Naive thymus-derived CD8-positive, alpha-beta T cell (primary cell): ENCODE data around the gene NEDD4. TPM values are rescaled to one million over a fixed set of nuclear protein-coding genes. Genes with fewer than 3 reads are reported as not detected.

Experiments used
- ATAC-seq, 2 donors: fragments of 150-1000 bp; cut with Tn5 transposase in 1 of 2; sonication (Bioruptor Pico), chemical (Tn5 transposase) in 1 of 2; 1 replicate in 1 of 2; 2 replicates in 1 of 2; pipeline ENCODE4 v1.10.0; 2021; ENCODE audit warnings: mild to moderate bottlenecking in 2 of 2, moderate library complexity in 2 of 2
- POLR2A ChIA-PET: fragments of 350-600 bp; sonication (Branson Sonifier 250); formaldehyde crosslinking; loops from one replicate; lab custom pipeline; 2021; ENCODE audit warnings: antibody characterized with exemption; lab: Charles Lee
- DNase-seq, 10 donors: peaks; one replicate each; pipeline versions ENCODE4 v3.0.0 to v3.0.0-alpha.2; 2020 to 2022
- H3K27ac Mint-ChIP-seq, 10 donors: one replicate each; pipeline ENCODE4 v1.8.0; 2020 to 2022; ENCODE audit warnings: mild to moderate bottlenecking in 10 of 10, mixed read lengths in 10 of 10, moderate library complexity in 4 of 10, inconsistent platforms in 1 of 10
- H3K27me3 Mint-ChIP-seq, 5 donors: one replicate each; pipeline ENCODE4 v1.8.0; 2021 to 2022; ENCODE audit warnings: mixed read lengths in 5 of 5
- H3K36me3 Mint-ChIP-seq, 3 donors: one replicate each; pipeline ENCODE4 v1.8.0; 2020 to 2022; ENCODE audit warnings: mixed read lengths in 3 of 3, mild to moderate bottlenecking in 2 of 3, inconsistent platforms in 1 of 3
- H3K4me1 Mint-ChIP-seq, 4 donors: one replicate each; pipeline ENCODE4 v1.8.0; 2021 to 2022; ENCODE audit warnings: mixed read lengths in 4 of 4
- H3K4me3 Mint-ChIP-seq, 10 donors: one replicate each; pipeline ENCODE4 v1.8.0; 2020 to 2022; ENCODE audit warnings: mild to moderate bottlenecking in 10 of 10, mixed read lengths in 10 of 10, moderate library complexity in 6 of 10, inconsistent platforms in 1 of 10
- H3K9me3 Mint-ChIP-seq, 9 donors: one replicate each; pipeline ENCODE4 v1.8.0; 2020 to 2022; ENCODE audit warnings: mixed read lengths in 9 of 9, mild to moderate bottlenecking in 3 of 9, inconsistent platforms in 1 of 9, moderate library complexity in 1 of 9
- polyA plus RNA-seq, 3 donors: library from polyadenylated mRNA; unstranded; fragments of 300-500 nt; fragmentation: Illumina TruSeq; gene quantifications; one replicate each; pipeline ENCODE4 v1.2.3, GENCODE V29; 2021
- total RNA-seq, 8 experiments: library from RNA in 2 of 8; stranded (reverse) in 2 of 8; gene quantifications; one replicate each; pipeline ENCODE4 v1.2.3 and lab custom pipeline; 2021 to 2026

NEDD4 gene
- 1 to 10 TPM; 3.2 to 4.1 TPM for total RNA-seq
- polyA plus RNA-seq, result 1 to 10 TPM; 2.3 to 4.6 (median 3.7) TPM
- total RNA-seq (lab: John Stamatoyannopoulos, UW), result 6.5 to 51.3 (median 14.1) reads per million in 6 experiments

DNA sequence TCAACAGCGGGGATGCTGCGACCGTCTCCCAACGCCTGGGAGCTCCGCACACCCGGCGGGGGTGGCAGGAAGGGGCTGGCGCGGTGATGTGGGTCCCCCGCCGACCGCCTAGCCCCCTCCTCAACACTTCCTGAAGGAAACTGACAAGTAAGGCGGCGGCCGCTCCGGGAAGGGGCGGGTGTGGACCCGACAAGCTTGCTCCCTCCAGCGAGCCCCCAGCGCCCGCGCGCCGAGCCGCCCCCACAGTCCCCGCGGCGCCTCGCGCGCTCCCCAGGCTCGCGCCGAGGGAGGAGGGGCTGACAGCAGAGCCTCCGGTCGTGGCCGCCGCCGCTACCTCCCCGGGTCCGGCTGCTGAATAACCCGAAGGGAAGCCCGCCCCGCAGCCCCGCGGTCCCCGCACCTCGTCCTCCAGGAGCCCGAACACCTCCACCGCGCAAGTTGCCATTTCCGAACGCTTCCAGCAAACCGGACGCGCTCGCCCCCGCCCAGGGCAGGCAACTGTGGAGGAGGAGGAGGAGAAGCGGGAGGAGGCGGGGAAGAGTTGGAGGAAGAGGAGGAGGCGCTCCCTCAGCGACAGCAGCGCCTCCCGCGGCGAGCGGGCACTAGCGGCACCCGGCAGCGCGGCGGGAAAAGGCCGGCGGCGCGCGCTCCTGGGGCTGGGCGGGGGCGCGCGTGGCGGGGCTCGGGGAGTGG, at the start of gene NEDD4:
TSS of gene NEDD4 (minus strand) at position 502 of the 693 bp plus-strand sequence. CDS start at position 445, 57 bp downstream.
- H3K4me1 Mint-ChIP-seq, result peaks cover 2 to 21% (median 17%) of the 10 kb centered on the region in 4 donors
- H3K4me3 Mint-ChIP-seq, result peak within 1 kb of the TSS; percentile 82 to 94 (median 90)
- POLR2A ChIA-PET, result interaction anchor here (1.4 kb wide), 1 partner anchor 252 kb away, joined by 3 read pairs; no protein-coding TSS in a partner anchor
- no peaks in the 10 kb centered on the region for H3K36me3 Mint-ChIP-seq
- no peaks in the 10 kb centered on the region for H3K9me3 Mint-ChIP-seq
- H3K27me3 Mint-ChIP-seq, result no peaks in the 10 kb centered on the region
- DNase-seq, result peak; percentile 43 to 80 (median 74)
- peak within 1 kb of the TSS in 9 of 10 donors; percentile 60 to 93 (median 81) for H3K27ac Mint-ChIP-seq
- peak; percentile 85 to 88 for ATAC-seq

- Mint-ChIP-seq H3K36me3 (peaks cover 0 to 6% (median 6%) of the 10 kb centered on the region in 3 donors), H3K4me1 (peaks cover 16 to 45% (median 40%) of the 10 kb centered on the region in 4 donors), H3K27me3 (no peaks in the 10 kb centered on the region), H3K27ac (peak overlapping the region; percentile 89 to 97 (median 92)), H3K4me3 (peak overlapping the region in 7 of 10 donors; percentile 1 to 84 (median 78)), H3K9me3 (peaks cover 0 to 9% (median 0%) of the 10 kb centered on the region in 9 donors)
- ATAC-seq, result no peak
- DNase-seq, result no peak
- POLR2A ChIA-PET, result interaction anchor here (0.7 kb wide), 1 partner anchor 56 kb away, joined by 4 read pairs; no protein-coding TSS in a partner anchor
Measured at GRCh38 chr15:56042498-56042897, 49.1 kb upstream of the NEDD4 start.

GRCh38 chr15:56042031-56042430, 48.6 kb upstream of the NEDD4 start:
- H3K4me3 Mint-ChIP-seq, result peak overlapping the region in 6 of 10 donors; percentile 1 to 84 (median 65)
- no peak for ATAC-seq
- H3K9me3 Mint-ChIP-seq, result peaks cover 0 to 9% (median 0%) of the 10 kb centered on the region in 9 donors
- no peak for DNase-seq
- H3K4me1 Mint-ChIP-seq, result peaks cover 16 to 46% (median 40%) of the 10 kb centered on the region in 4 donors
- H3K27ac Mint-ChIP-seq, result peak overlapping the region; percentile 89 to 97 (median 92)
- H3K27me3 Mint-ChIP-seq, result no peaks in the 10 kb centered on the region
- H3K36me3 Mint-ChIP-seq, result peaks cover 0 to 6% (median 6%) of the 10 kb centered on the region in 3 donors
- POLR2A ChIA-PET, result no interaction called here

DNA sequence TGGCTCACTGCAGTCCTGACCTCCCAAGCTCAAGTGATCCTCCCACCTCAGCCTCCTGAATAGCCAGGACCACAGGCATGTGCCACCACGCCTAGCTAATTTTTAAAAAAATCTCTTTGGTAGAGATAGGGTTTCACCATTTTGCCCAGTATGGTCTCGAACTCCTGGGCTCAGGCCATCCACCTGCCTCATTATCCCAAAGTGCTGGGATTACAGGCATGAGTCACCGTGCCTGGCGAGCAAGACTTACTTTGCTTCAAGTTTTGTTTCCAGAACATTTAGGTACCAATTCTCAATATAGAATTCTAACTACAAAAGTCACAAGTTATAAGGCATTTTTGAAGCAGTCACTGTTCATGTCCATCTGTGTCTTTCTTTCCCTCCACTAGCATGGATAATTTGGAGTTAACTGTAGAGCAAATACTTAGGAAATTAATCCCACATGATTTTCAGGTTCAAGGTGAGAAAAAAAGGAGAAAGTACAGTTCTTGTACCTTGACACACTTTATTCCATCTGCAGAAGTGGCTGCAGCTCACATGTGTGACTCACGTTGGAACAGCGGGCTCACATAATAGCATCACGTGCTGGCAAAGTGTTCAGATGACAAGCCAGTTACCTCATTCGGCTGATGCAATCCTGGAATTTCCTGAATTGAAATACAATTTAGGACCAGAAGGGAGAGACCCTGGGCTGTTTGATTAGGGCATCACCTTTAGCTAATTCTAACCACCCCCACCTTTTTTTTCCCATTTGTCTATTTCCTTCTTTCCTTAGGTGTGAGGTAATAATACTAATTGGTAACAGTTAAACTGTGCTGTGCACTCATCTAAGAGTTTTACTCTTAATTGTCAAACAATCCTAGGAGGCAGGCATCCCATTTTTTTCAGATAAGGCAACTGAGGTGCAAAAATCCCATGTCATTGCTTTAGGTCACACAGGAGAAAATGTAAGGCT, 46.9 kb upstream of the NEDD4 start:
- peak overlapping the region in 1 of 10 donors; percentile 32 for H3K27ac Mint-ChIP-seq

DNA sequence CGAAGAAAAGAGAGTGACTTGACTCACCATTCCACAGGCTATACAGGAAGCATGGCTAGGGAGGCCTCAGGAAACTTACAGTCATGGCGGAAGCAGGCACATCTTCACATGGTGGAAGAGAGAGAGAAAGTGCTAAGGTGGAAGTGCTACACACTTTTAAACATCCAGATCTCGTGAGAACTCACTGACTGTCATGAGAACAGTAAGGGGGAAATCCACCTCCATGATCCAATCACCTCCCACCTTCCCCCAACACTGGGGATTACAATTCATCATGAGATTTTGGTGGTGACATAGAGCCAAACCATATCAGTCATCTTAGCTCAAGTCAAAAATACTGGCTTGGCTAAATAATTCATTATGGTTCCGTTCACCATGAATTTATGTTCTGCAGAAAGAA, 45.3 kb upstream of the NEDD4 start:
- no peak overlapping the region for H3K4me3 Mint-ChIP-seq

More for the DNA sequence above, 46.9 kb upstream of the NEDD4 start:
- no peak overlapping the region for H3K4me3 Mint-ChIP-seq
- POLR2A ChIA-PET, result no interaction called here
- ATAC-seq (no peak), DNase-seq (no peak)
- peaks cover 16 to 46% (median 40%) of the 10 kb centered on the region in 4 donors for H3K4me1 Mint-ChIP-seq
- peaks cover 0 to 4% (median 0%) of the 10 kb centered on the region in 5 donors for H3K27me3 Mint-ChIP-seq
- H3K36me3 Mint-ChIP-seq, result peaks cover 0 to 2% (median 0%) of the 10 kb centered on the region in 3 donors
- peaks cover 0 to 4% (median 0%) of the 10 kb centered on the region in 9 donors for H3K9me3 Mint-ChIP-seq

GRCh38 chr15:56038015-56038414, 44.6 kb upstream of the NEDD4 start:
- Mint-ChIP-seq H3K4me3 (no peak overlapping the region), H3K9me3 (peaks cover 0 to 4% (median 0%) of the 10 kb centered on the region in 9 donors), H3K27me3 (peaks cover 0 to 4% (median 0%) of the 10 kb centered on the region in 5 donors), H3K4me1 (peaks cover 15 to 26% (median 21%) of the 10 kb centered on the region in 4 donors), H3K36me3 (no peaks in the 10 kb centered on the region), H3K27ac (peak overlapping the region in 3 of 10 donors; percentile 21 to 56 (median 48))
- POLR2A ChIA-PET, result no interaction called here
- DNase-seq (peak in 5 of 10 donors; percentile 13 to 57 (median 22)), ATAC-seq (peak; percentile 55 to 83)

More for the DNA sequence above, 45.3 kb upstream of the NEDD4 start:
- no peak for ATAC-seq
- H3K27ac Mint-ChIP-seq, result peak overlapping the region in 4 of 10 donors; percentile 48 to 93 (median 74)
- POLR2A ChIA-PET, result no interaction called here
- peaks cover 0 to 4% (median 0%) of the 10 kb centered on the region in 9 donors for H3K9me3 Mint-ChIP-seq
- H3K27me3 Mint-ChIP-seq, result peaks cover 0 to 4% (median 0%) of the 10 kb centered on the region in 5 donors
- no peaks in the 10 kb centered on the region for H3K36me3 Mint-ChIP-seq
- H3K4me1 Mint-ChIP-seq, result peaks cover 17 to 33% (median 28%) of the 10 kb centered on the region in 4 donors
- DNase-seq, result no peak

GRCh38 chr15:56036546-56037067, 43.2 kb upstream of the NEDD4 start:
- H3K27me3 Mint-ChIP-seq, result peaks cover 0 to 4% (median 0%) of the 10 kb centered on the region in 5 donors

DNA sequence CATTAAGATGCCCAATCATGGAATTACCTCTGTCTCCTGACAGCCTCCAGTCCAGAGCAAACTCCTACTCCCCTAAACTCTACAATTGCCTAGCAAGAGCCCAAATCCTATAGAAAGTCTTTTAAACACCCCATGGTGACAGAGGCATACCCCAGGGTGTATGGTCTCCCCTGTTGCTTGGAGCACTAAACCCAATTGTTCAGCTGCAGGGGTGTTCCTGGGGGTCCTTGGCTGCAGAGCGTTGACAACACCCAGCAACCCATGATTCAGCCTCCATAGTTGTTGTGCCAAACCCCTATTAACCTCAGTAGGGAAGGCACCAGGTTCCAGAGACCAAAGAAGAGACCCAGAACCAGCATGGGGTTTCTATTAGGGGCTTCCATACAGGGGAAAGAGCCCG, 41.8 kb upstream of the NEDD4 start:
- H3K9me3 Mint-ChIP-seq, result peaks cover 0 to 4% (median 0%) of the 10 kb centered on the region in 9 donors
- peaks cover 6 to 12% (median 10%) of the 10 kb centered on the region in 4 donors for H3K4me1 Mint-ChIP-seq
- DNase-seq (no peak), ATAC-seq (no peak)
- peaks cover 0 to 4% (median 0%) of the 10 kb centered on the region in 5 donors for H3K27me3 Mint-ChIP-seq
- no peak overlapping the region for H3K4me3 Mint-ChIP-seq
- POLR2A ChIA-PET, result no interaction called here
- H3K27ac Mint-ChIP-seq, result peak overlapping the region in 3 of 10 donors; percentile 51 to 73 (median 58)
- no peaks in the 10 kb centered on the region for H3K36me3 Mint-ChIP-seq

More at GRCh38 chr15:56036546-56037067, 43.2 kb upstream of the NEDD4 start:
- peaks cover 6 to 12% (median 10%) of the 10 kb centered on the region in 4 donors for H3K4me1 Mint-ChIP-seq
- peaks cover 0 to 4% (median 0%) of the 10 kb centered on the region in 9 donors for H3K9me3 Mint-ChIP-seq
- POLR2A ChIA-PET, result no interaction called here
- ATAC-seq (no peak), DNase-seq (no peak)
- no peak overlapping the region for H3K4me3 Mint-ChIP-seq
- peak overlapping the region in 5 of 10 donors; percentile 24 to 89 (median 35) for H3K27ac Mint-ChIP-seq
- no peaks in the 10 kb centered on the region for H3K36me3 Mint-ChIP-seq

GRCh38 chr15:56034514-56034913, 41.1 kb upstream of the NEDD4 start:
- POLR2A ChIA-PET, result no interaction called here
- no peaks in the 10 kb centered on the region for H3K36me3 Mint-ChIP-seq
- no peak overlapping the region for H3K4me3 Mint-ChIP-seq
- DNase-seq (no peak), ATAC-seq (no peak)
- H3K27ac Mint-ChIP-seq, result peak overlapping the region in 2 of 10 donors; percentile 51 to 58
- H3K9me3 Mint-ChIP-seq, result peaks cover 0 to 4% (median 0%) of the 10 kb centered on the region in 9 donors
- peaks cover 0 to 4% (median 0%) of the 10 kb centered on the region in 5 donors for H3K27me3 Mint-ChIP-seq
- peaks cover 6 to 12% (median 10%) of the 10 kb centered on the region in 4 donors for H3K4me1 Mint-ChIP-seq

DNA sequence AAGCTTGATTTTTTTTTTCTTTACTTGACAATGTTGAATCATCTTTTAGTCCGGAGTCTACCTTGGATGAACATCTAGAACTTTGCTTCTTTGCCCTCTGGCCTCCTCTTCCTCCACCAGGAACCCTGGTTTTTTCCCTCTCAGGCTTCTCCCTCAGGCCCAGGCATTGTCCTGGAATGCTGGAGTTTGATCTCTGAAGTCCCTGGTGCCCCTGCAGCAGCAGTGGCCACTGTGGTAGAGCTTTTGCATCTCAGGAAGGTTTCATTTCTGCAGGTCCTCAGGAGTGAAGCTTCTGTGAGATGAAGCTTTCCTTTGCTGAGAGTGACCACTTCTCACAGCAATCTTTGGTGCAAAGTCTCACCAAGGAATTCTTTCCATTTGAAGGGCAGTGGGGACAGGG, 39.0 kb upstream of the NEDD4 start:
- no peak for DNase-seq
- H3K4me3 Mint-ChIP-seq, result peak overlapping the region in 1 of 10 donors; percentile 34
- H3K27ac Mint-ChIP-seq, result peak overlapping the region in 2 of 10 donors; percentile 46 to 89
- H3K36me3 Mint-ChIP-seq, result no peaks in the 10 kb centered on the region
- H3K27me3 Mint-ChIP-seq, result peaks cover 0 to 4% (median 2%) of the 10 kb centered on the region in 5 donors
- no peak for ATAC-seq
- no peaks in the 10 kb centered on the region for H3K9me3 Mint-ChIP-seq
- POLR2A ChIA-PET, result no interaction called here
- peaks cover 0 to 5% (median 0%) of the 10 kb centered on the region in 4 donors for H3K4me1 Mint-ChIP-seq

DNA sequence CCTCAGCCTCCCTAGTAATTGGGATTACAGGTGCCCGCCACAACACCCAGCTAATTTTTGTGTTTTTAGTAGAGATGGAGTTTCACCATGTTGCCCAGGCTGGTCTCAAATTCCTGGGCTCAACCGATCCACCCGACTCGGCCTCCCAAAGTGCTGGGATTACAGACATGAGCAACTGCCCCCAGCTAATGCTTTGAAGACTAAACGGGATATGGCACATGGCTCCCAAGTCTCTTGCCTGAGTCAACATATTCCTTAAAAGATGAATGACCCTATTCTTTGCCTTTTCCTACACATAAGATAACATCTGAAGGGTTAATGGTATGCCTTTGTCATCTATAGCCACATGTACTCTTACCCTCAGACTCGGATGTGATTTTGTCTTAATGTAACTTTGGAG, 38.4 kb upstream of the NEDD4 start:
- Mint-ChIP-seq H3K27ac (no peak overlapping the region), H3K4me1 (peaks cover 0 to 5% (median 0%) of the 10 kb centered on the region in 4 donors), H3K27me3 (peaks cover 0 to 5% (median 2%) of the 10 kb centered on the region in 5 donors), H3K9me3 (peaks cover 0 to under 1% (median 0%) of the 10 kb centered on the region in 9 donors), H3K36me3 (peaks cover 0 to 4% (median 0%) of the 10 kb centered on the region in 3 donors), H3K4me3 (no peak overlapping the region)
- DNase-seq, result no peak
- POLR2A ChIA-PET, result interaction anchor here (0.9 kb wide), 1 partner anchor 22 kb away, joined by 4 read pairs; no protein-coding TSS in a partner anchor
- ATAC-seq, result no peak
